Measurements from ENCODE around the gene ATE1. TPM values are rescaled to one million over a fixed set of nuclear protein-coding genes. Genes with fewer than 3 reads are reported as not detected.
"Not testable (repeated sequence)": the region's sequence is repeated elsewhere in the genome, so short reads cannot be mapped to it uniquely, and the experiment has no call there.

The ATE1 gene
- total RNA-seq, 1 experiment from 2014 or later = 40.4 TPM

GRCh38 chr10:121702351-121703320 lies 225.2 kb downstream of the ATE1 start:
- Mint-ChIP-seq H3K27me3 (ENCODE audit: insufficient read depth, unreplicated experiment) (no peaks in the 10 kb centered on the region), H3K4me1 (ENCODE audit: insufficient read depth, unreplicated experiment) (no peaks in the 10 kb centered on the region), H3K4me3 (ENCODE audit: unreplicated experiment) (no peak overlapping the region), H3K27ac (ENCODE audit: low read depth, unreplicated experiment) (no peak overlapping the region), H3K36me3 (ENCODE audit: insufficient read depth, unreplicated experiment) (peaks cover 7% of the 10 kb centered on the region), H3K9me3 (ENCODE audit: unreplicated experiment) (no peaks in the 10 kb centered on the region)
- ChIA-PET POLR2A (no interaction called here), CTCF (no interaction called here)
- DNase-seq (ENCODE audit: unreplicated experiment) = peak; percentile 22
- BruUV-seq (replicated peaks) = no TSS peak
- intact Hi-C loops (cut with micrococcal nuclease) = no loop called here
- TF ChIP-seq CTCF (IDR thresholded peaks at IDR 0.05; ENCODE audit: unreplicated experiment) = no peak

- no peak for TF ChIP-seq CTCF (IDR thresholded peaks at IDR 0.05; ENCODE audit: unreplicated experiment)
- peaks cover 5% of the 10 kb centered on the region for H3K36me3 Mint-ChIP-seq (ENCODE audit: insufficient read depth, unreplicated experiment)
These were observed 227.4 kb downstream of the ATE1 start for GRCh38 chr10:121700416-121700815.

GRCh38 chr10:121699703-121700102 lies 228.1 kb downstream of the ATE1 start:
- DNase-seq (ENCODE audit: unreplicated experiment); H3K36me3 Mint-ChIP-seq (ENCODE audit: insufficient read depth, unreplicated experiment); H3K27ac Mint-ChIP-seq (ENCODE audit: low read depth, unreplicated experiment); CTCF ChIA-PET; H3K27me3 Mint-ChIP-seq (ENCODE audit: insufficient read depth, unreplicated experiment); H3K4me3 Mint-ChIP-seq (ENCODE audit: unreplicated experiment); POLR2A ChIA-PET; intact Hi-C loops (cut with micrococcal nuclease); H3K9me3 Mint-ChIP-seq (ENCODE audit: unreplicated experiment); H3K4me1 Mint-ChIP-seq (ENCODE audit: insufficient read depth, unreplicated experiment); BruUV-seq (replicated peaks): not testable (repeated sequence)

More at GRCh38 chr10:121700416-121700815, 227.4 kb downstream of the ATE1 start:
- no TSS peak for BruUV-seq (replicated peaks)
- Mint-ChIP-seq H3K27me3 (ENCODE audit: insufficient read depth, unreplicated experiment) (no peaks in the 10 kb centered on the region), H3K27ac (ENCODE audit: low read depth, unreplicated experiment) (no peak overlapping the region), H3K4me3 (ENCODE audit: unreplicated experiment) (no peak overlapping the region), H3K9me3 (ENCODE audit: unreplicated experiment) (no peaks in the 10 kb centered on the region), H3K4me1 (ENCODE audit: insufficient read depth, unreplicated experiment) (peaks cover 3% of the 10 kb centered on the region)
- DNase-seq (ENCODE audit: unreplicated experiment) = no peak
- intact Hi-C loops (cut with micrococcal nuclease) = no loop called here
- CTCF ChIA-PET = no interaction called here
- POLR2A ChIA-PET = no interaction called here

- Mint-ChIP-seq H3K27me3 (ENCODE audit: insufficient read depth, unreplicated experiment) (no peaks in the 10 kb centered on the region), H3K4me3 (ENCODE audit: unreplicated experiment) (no peak overlapping the region), H3K4me1 (ENCODE audit: insufficient read depth, unreplicated experiment) (peaks cover 5% of the 10 kb centered on the region), H3K36me3 (ENCODE audit: insufficient read depth, unreplicated experiment) (no peaks in the 10 kb centered on the region), H3K27ac (ENCODE audit: low read depth, unreplicated experiment) (no peak overlapping the region), H3K9me3 (ENCODE audit: unreplicated experiment) (no peaks in the 10 kb centered on the region)
- no TSS peak for BruUV-seq (replicated peaks)
- no peak for DNase-seq (ENCODE audit: unreplicated experiment)
- TF ChIP-seq CTCF (IDR thresholded peaks at IDR 0.05; ENCODE audit: unreplicated experiment) = no peak
- ChIA-PET POLR2A (interaction anchor here (1.0 kb wide), 1 partner anchor 9 kb away, joined by 3 read pairs; no protein-coding TSS in a partner anchor), CTCF (no interaction called here)
- intact Hi-C loops (cut with micrococcal nuclease) = no loop called here
These were observed 228.9 kb downstream of the ATE1 start for GRCh38 chr10:121698902-121699301.
